HEK293 (cell line): ENCODE data around the gene DPP6.

Experiments used
- CTCF ChIA-PET: fragments of 350-600 bp; formaldehyde crosslinking; extraction: SDS; loops from one replicate; lab custom pipeline; 2021; ENCODE audit warnings: antibody characterized with exemption; lab: Yijun Ruan, JAX
- POLR2A ChIA-PET: fragments of 300-600 bp; formaldehyde crosslinking; extraction: SDS; loops from one replicate; lab custom pipeline; 2020; ENCODE audit warnings: antibody characterized with exemption, inconsistent platforms; lab: Yijun Ruan, JAX
- H3K27ac ChIP-seq: fragments of 200-500 bp; sonication (Bioruptor generic); 2 replicates; pipeline ENCODE4 v1.5.1; 2014; ENCODE audit warnings: low read depth, low read length, control low read depth, inconsistent platforms; ENCODE audit errors: extremely low read depth
- H3K36me3 ChIP-seq, 2 experiments: fragments of 200-500 bp in 1 of 2; sonication (Bioruptor generic) in 1 of 2; 1 replicate in 1 of 2; 2 replicates in 1 of 2; pipeline ENCODE4 v1.5.1; 2014 to 2017; ENCODE audit warnings: inconsistent platforms in 2 of 2, low read length in 2 of 2; ENCODE audit not compliant: control insufficient read depth in 2 of 2, insufficient read depth in 1 of 2
- H3K4me1 ChIP-seq: fragments of 200-500 bp; sonication (Bioruptor generic); 2 replicates; pipeline ENCODE4 v1.5.1; 2014; ENCODE audit warnings: mild to moderate bottlenecking, low read length, inconsistent platforms; ENCODE audit not compliant: control insufficient read depth, insufficient read depth
- H3K4me3 ChIP-seq: 2 replicates; pipeline ENCODE4 v1.5.1; 2011; ENCODE audit warnings: low read depth, mild to moderate bottlenecking, control low read depth, low read length, moderate library complexity
- H3K9me3 ChIP-seq: fragments of 200-500 bp; sonication (Bioruptor generic); 2 replicates; pipeline ENCODE4 v1.5.1; 2014; ENCODE audit warnings: low read depth, low read length, inconsistent platforms; ENCODE audit not compliant: control insufficient read depth, insufficient read depth
- BCL11B ChIP-seq: fragments of 450-650 bp; formaldehyde crosslinking; IDR thresholded peaks from 2 replicates; pipeline ENCODE4 v1.5.1; 2016; ENCODE audit warnings: low read depth, missing biosample characterization, missing genetic modification characterization
- GLI4 ChIP-seq: fragments of 450-650 bp; formaldehyde crosslinking; IDR thresholded peaks from 2 replicates; pipeline ENCODE4 v1.5.1; 2016; ENCODE audit warnings: missing biosample characterization, missing genetic modification characterization
- HOXC10 ChIP-seq: sonication (generic); formaldehyde crosslinking; IDR thresholded peaks from 2 replicates; pipeline ENCODE4 v1.8.1; 2023; ENCODE audit warnings: mild to moderate bottlenecking, missing genetic modification reagents
- HOXD13 ChIP-seq: sonication (generic); formaldehyde crosslinking; IDR thresholded peaks from 2 replicates; pipeline ENCODE4 v1.8.0; 2022; ENCODE audit warnings: missing genetic modification reagents, borderline replicate concordance
- KLF1 ChIP-seq: fragments of 450-650 bp; formaldehyde crosslinking; IDR thresholded peaks from 2 replicates; pipeline ENCODE4 v1.5.1; 2016; ENCODE audit warnings: missing biosample characterization, missing genetic modification characterization
- KLF10 ChIP-seq: fragments of 450-650 bp; IDR thresholded peaks from 2 replicates; pipeline ENCODE4 v1.5.1; 2018; ENCODE audit warnings: missing biosample characterization, mild to moderate bottlenecking, missing genetic modification characterization
- PRDM10 ChIP-seq: fragments of 450-650 bp; formaldehyde crosslinking; IDR thresholded peaks from 2 replicates; pipeline ENCODE4 v1.5.1; 2016; ENCODE audit warnings: missing biosample characterization, missing genetic modification characterization
- SETDB1 ChIP-seq: IDR thresholded peaks from one replicate; pipeline ENCODE4 v1.6.1; 2017; ENCODE audit warnings: mild to moderate bottlenecking, low read length, moderate library complexity, mixed read lengths; ENCODE audit not compliant: insufficient read length
- YY1 ChIP-seq: fragments of 450-650 bp; formaldehyde crosslinking; IDR thresholded peaks from 2 replicates; pipeline ENCODE4 v1.5.1; 2018; ENCODE audit warnings: missing biosample characterization, missing genetic modification characterization
- YY2 ChIP-seq: fragments of 450-650 bp; formaldehyde crosslinking; IDR thresholded peaks from 2 replicates; pipeline ENCODE4 v1.5.1; 2016; ENCODE audit warnings: missing biosample characterization, missing genetic modification characterization
- ZBTB21 ChIP-seq: fragments of 450-650 bp; formaldehyde crosslinking; IDR thresholded peaks from 2 replicates; pipeline ENCODE4 v1.5.1; 2017; ENCODE audit warnings: missing biosample characterization, missing genetic modification characterization
- ZBTB6 ChIP-seq: fragments of 450-650 bp; formaldehyde crosslinking; IDR thresholded peaks from 2 replicates; pipeline ENCODE4 v1.5.1; 2017; ENCODE audit warnings: missing biosample characterization, missing genetic modification characterization
- ZBTB8A ChIP-seq: fragments of 450-650 bp; formaldehyde crosslinking; IDR thresholded peaks from 2 replicates; pipeline ENCODE4 v1.5.1; 2016; ENCODE audit warnings: missing biosample characterization, missing genetic modification characterization
- ZEB2 ChIP-seq: fragments of 450-650 bp; formaldehyde crosslinking; IDR thresholded peaks from 2 replicates; pipeline ENCODE4 v1.5.1; 2016; ENCODE audit warnings: missing biosample characterization, missing genetic modification characterization
- ZNF112 ChIP-seq: fragments of 450-650 bp; formaldehyde crosslinking; IDR thresholded peaks from 2 replicates; pipeline ENCODE4 v1.5.0; 2017; ENCODE audit warnings: missing biosample characterization, missing genetic modification characterization
- ZNF174 ChIP-seq: fragments of 450-650 bp; formaldehyde crosslinking; IDR thresholded peaks from 2 replicates; pipeline ENCODE4 v1.5.0; 2017; ENCODE audit warnings: missing biosample characterization, mild to moderate bottlenecking, missing genetic modification characterization
- ZNF19 ChIP-seq: fragments of 450-650 bp; formaldehyde crosslinking; IDR thresholded peaks from 2 replicates; pipeline ENCODE4; 2016; ENCODE audit warnings: missing biosample characterization, missing genetic modification characterization, low read depth
- ZNF214 ChIP-seq: fragments of 450-650 bp; formaldehyde crosslinking; IDR thresholded peaks from 2 replicates; pipeline ENCODE4 v1.5.1; 2017; ENCODE audit warnings: missing biosample characterization, mild to moderate bottlenecking, missing genetic modification characterization, borderline replicate concordance
- ZNF354C ChIP-seq: fragments of 450-650 bp; formaldehyde crosslinking; IDR thresholded peaks from 2 replicates; pipeline ENCODE4 v1.5.1; 2016; ENCODE audit warnings: missing biosample characterization, missing genetic modification characterization, low read depth, borderline replicate concordance
- ZNF362 ChIP-seq: fragments of 450-650 bp; formaldehyde crosslinking; IDR thresholded peaks from 2 replicates; pipeline ENCODE4 v1.5.1; 2016; ENCODE audit warnings: missing biosample characterization, missing genetic modification characterization
- ZNF366 ChIP-seq: fragments of 450-650 bp; formaldehyde crosslinking; conservative IDR thresholded peaks from 2 replicates; pipeline ENCODE4 v1.5.1; 2016; ENCODE audit warnings: missing biosample characterization, missing genetic modification characterization
- ZNF514 ChIP-seq: fragments of 450-650 bp; formaldehyde crosslinking; IDR thresholded peaks from 2 replicates; pipeline ENCODE4 v1.5.1; 2016; ENCODE audit warnings: missing biosample characterization, missing genetic modification characterization
- ZNF624 ChIP-seq: fragments of 450-650 bp; formaldehyde crosslinking; IDR thresholded peaks from 2 replicates; pipeline ENCODE4 v1.5.1; 2017; ENCODE audit warnings: missing biosample characterization, missing genetic modification characterization
- ZNF626 ChIP-seq: fragments of 450-650 bp; sonication (Bioruptor Pico); formaldehyde crosslinking; IDR thresholded peaks from 2 replicates; pipeline ENCODE4 v1.5.1; 2018; ENCODE audit warnings: missing biosample characterization, missing genetic modification characterization, inconsistent platforms
- ZNF776 ChIP-seq: fragments of 450-650 bp; formaldehyde crosslinking; IDR thresholded peaks from 2 replicates; pipeline ENCODE4 v1.5.0; 2017; ENCODE audit warnings: missing biosample characterization, missing genetic modification characterization, borderline replicate concordance
- ZNF837 ChIP-seq: fragments of 450-650 bp; formaldehyde crosslinking; IDR thresholded peaks from 2 replicates; pipeline ENCODE4 v1.5.1; 2016; ENCODE audit warnings: missing biosample characterization, missing genetic modification characterization
- TF ChIP-seq, protein P1 (sequence below): fragments of 450-650 bp; formaldehyde crosslinking; IDR thresholded peaks from 2 replicates; pipeline ENCODE4 v1.5.1; 2016; ENCODE audit warnings: missing biosample characterization, missing genetic modification characterization
- TF ChIP-seq, protein P2 (sequence below): fragments of 450-650 bp; formaldehyde crosslinking; IDR thresholded peaks from 2 replicates; pipeline ENCODE4 v1.5.1; 2016; ENCODE audit warnings: missing biosample characterization, missing genetic modification characterization

The DPP6 gene

DNA sequence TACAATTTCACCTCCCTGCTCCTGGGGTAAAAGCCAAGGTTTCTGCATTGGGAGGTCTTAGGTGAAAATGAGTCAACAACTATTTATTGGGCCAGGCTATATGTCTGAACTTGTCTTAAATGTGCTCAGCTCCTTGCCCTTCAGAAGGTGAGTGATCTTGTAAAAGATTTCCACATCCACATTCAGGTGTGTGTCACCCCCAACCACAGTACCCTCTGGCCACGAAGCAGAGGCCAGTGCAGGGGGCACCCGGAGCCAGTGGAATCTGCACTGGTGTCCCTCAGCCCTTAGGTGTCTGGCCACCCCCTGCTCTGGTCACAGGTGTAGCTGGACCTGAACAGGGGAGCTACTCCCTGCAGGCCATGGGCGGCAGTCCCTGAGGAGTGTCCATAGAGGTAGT, 752.3 kb downstream of the DPP6 start (continued):
- no peak for TF ChIP-seq PRDM10 (tag by site-specific recombination)
- no peak for TF ChIP-seq ZNF366 (tag by site-specific recombination)
- no peak for TF ChIP-seq ZNF174 (tag by site-specific recombination)
- TF ChIP-seq, protein P1, sequence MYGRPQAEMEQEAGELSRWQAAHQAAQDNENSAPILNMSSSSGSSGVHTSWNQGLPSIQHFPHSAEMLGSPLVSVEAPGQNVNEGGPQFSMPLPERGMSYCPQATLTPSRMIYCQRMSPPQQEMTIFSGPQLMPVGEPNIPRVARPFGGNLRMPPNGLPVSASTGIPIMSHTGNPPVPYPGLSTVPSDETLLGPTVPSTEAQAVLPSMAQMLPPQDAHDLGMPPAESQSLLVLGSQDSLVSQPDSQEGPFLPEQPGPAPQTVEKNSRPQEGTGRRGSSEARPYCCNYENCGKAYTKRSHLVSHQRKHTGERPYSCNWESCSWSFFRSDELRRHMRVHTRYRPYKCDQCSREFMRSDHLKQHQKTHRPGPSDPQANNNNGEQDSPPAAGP = no peak
- TF ChIP-seq ZNF626 = no peak
- TF ChIP-seq, all 188 proteins: peak for 0

DNA sequence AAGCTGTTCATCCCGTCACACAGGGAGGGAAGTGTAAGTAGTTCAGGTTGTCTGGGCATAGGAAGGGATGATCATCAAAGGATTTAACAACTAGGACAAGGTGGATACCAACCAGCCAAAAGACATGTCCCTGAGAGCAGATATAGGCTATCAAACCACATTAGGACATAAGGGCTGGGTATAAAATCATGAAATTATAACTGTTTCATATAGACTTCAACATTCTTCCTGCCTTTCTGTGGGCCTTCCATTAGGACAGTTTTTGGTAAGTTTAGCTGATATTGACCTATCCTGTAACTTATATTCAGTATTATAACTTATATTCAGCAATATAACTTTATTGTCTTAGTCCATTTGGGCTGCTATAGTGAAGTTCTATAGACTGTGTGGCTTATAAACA, 759.8 kb downstream of the DPP6 start:
- ChIA-PET CTCF (no interaction called here), POLR2A (no interaction called here)
- H3K27ac ChIP-seq = no peak overlapping the region
- no peaks in the 10 kb centered on the region for H3K9me3 ChIP-seq
- no peaks in the 10 kb centered on the region for H3K36me3 ChIP-seq
- TF ChIP-seq SETDB1 (peak; percentile 62), ZNF362 (tag by site-specific recombination) (no peak)
- H3K4me3 ChIP-seq = no peak overlapping the region
- no peaks in the 10 kb centered on the region for H3K4me1 ChIP-seq

- ChIA-PET POLR2A (no interaction called here), CTCF (no interaction called here)
- Histone ChIP-seq H3K4me3 (no peak overlapping the region), H3K9me3 (no peaks in the 10 kb centered on the region), H3K4me1 (no peaks in the 10 kb centered on the region), H3K27ac (no peak overlapping the region), H3K36me3 (no peaks in the 10 kb centered on the region)
- TF ChIP-seq, protein P2, sequence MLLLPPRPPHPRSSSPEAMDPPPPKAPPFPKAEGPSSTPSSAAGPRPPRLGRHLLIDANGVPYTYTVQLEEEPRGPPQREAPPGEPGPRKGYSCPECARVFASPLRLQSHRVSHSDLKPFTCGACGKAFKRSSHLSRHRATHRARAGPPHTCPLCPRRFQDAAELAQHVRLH = no peak
- TF ChIP-seq YY1 (no peak), ZEB2 (tag by site-specific recombination) (0 out of 2 replicates have a peak, but pooled peaks have one; percentile 27), ZBTB8A (no peak), ZNF514 (tag by site-specific recombination) (no peak), ZNF19 (tag by site-specific recombination) (no peak), KLF10 (tag by site-specific recombination) (no peak), ZNF112 (tag by site-specific recombination) (0 out of 2 replicates have a peak, but pooled peaks have one; percentile 23), KLF1 (tag by site-specific recombination) (no peak), HOXD13 (CRISPR knock-in tag) (no peak), GLI4 (tag by site-specific recombination) (no peak), ZBTB6 (tag by site-specific recombination) (no peak), ZNF776 (tag by site-specific recombination) (no peak), YY2 (tag by site-specific recombination) (0 out of 2 replicates have a peak, but pooled peaks have one; percentile 18), BCL11B (tag by site-specific recombination) (no peak), ZBTB21 (tag by site-specific recombination) (peak; percentile 94), ZNF214 (tag by site-specific recombination) (no peak), ZNF624 (tag by site-specific recombination) (no peak), HOXC10 (CRISPR knock-in tag) (no peak), ZNF837 (tag by site-specific recombination) (no peak), ZNF354C (tag by site-specific recombination) (no peak)
These were observed 765.2 kb downstream of the DPP6 start for GRCh38 chr7:154817224-154817896.
